ENCODE measurements around the gene ITPR2. TPM values are rescaled to one million over a fixed set of nuclear protein-coding genes. Genes with fewer than 3 reads are reported as not detected.

Gene ITPR2
- total RNA-seq, 1 donor from 2014 or later, result 64.0 TPM

DNA sequence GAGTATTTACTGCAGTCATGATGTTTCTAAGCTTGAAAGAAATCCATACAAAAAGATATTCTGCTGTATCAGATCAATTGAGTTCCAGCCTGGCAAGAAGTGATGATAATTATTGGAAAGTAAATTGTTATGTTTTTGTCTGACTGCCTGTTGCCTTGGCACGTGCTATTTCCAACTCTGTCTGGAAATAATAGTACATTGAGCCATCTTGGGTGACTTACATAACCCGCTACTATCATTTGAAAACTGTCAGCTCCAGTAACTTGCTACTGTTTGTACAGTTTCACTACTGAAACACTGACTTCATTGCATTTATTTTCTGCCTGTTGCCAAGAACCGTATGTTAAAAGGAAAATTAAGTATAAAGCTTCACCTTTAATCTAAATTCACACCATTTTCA is 318.6 kb downstream of the ITPR2 start:
- no peak for DNase-seq
- intact Hi-C loops (cut with DNase I), result no loop called here
- peak in 1 of 2 donors; percentile 41 for ATAC-seq
- H3K27ac ChIP-seq, result no peak overlapping the region
- H3K27me3 ChIP-seq (ENCODE audit: low read depth), result no peaks in the 10 kb centered on the region
- no peaks in the 10 kb centered on the region for H3K4me1 ChIP-seq
- no peaks in the 10 kb centered on the region for H3K36me3 ChIP-seq
- TF ChIP-seq, protein P1, sequence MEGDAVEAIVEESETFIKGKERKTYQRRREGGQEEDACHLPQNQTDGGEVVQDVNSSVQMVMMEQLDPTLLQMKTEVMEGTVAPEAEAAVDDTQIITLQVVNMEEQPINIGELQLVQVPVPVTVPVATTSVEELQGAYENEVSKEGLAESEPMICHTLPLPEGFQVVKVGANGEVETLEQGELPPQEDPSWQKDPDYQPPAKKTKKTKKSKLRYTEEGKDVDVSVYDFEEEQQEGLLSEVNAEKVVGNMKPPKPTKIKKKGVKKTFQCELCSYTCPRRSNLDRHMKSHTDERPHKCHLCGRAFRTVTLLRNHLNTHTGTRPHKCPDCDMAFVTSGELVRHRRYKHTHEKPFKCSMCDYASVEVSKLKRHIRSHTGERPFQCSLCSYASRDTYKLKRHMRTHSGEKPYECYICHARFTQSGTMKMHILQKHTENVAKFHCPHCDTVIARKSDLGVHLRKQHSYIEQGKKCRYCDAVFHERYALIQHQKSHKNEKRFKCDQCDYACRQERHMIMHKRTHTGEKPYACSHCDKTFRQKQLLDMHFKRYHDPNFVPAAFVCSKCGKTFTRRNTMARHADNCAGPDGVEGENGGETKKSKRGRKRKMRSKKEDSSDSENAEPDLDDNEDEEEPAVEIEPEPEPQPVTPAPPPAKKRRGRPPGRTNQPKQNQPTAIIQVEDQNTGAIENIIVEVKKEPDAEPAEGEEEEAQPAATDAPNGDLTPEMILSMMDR (IDR thresholded peaks at IDR 0.05), result no peak
- H3K4me3 ChIP-seq, result no peak overlapping the region
- no peaks in the 10 kb centered on the region for H3K9me3 ChIP-seq

DNA sequence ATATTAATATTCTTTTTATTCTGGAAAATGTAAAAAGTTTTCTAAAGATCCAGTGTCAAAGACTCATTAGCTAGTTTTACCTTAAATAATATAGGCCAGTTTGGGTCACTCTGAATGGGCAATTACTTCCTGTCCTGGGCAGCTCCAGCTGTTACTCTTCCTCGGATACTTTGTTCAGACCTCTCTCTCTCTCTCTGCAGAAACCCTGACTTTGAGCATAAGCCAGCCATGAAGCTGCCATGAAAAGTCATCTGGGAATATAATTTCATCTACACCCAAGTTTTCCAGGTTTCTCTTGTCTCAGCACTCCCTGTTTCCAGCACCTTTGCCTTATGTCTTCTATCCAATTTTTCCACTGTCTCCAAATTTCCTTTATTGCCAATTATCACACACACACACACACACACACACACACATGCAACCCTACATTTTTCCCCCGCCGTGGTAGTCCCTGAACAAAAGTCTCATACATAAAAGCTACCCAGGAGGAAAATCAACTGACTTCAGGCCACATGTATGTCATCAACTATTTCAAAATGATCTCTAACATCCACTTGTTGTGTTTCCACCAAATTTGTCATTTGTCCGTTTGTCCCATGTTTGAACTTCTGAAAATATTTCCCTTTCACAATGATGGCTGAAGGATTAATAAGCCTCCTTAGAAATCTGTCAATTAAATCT is 319.5 kb downstream of the ITPR2 start:
- intact Hi-C loops (cut with DNase I), result no loop called here
- DNase-seq (no peak), ATAC-seq (no peak)
- no peaks in the 10 kb centered on the region for H3K36me3 ChIP-seq
- H3K27me3 ChIP-seq (ENCODE audit: low read depth), result no peaks in the 10 kb centered on the region
- H3K4me3 ChIP-seq, result no peak overlapping the region
- no peak overlapping the region for H3K27ac ChIP-seq
- TF ChIP-seq, protein P1 (IDR thresholded peaks at IDR 0.05), result no peak
- H3K9me3 ChIP-seq, result no peaks in the 10 kb centered on the region
- no peaks in the 10 kb centered on the region for H3K4me1 ChIP-seq

DNA sequence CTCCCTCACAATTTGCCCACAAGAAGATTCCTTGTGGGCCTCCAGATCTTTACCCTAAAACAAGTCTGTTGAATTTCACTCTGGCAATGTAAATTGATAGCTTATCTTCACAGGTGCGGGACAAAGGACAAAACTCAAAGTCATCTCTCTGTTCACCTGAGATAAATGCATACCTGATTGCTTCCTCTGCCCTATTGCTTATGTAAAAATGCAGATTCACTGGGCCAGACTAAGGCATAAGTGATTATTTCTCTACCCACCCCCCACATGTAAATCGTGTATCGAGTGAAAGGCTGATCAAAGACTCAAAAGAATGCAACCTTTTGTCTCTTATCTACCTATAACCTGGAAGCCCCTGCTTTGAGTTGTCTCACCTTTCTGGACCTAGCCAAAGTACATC is 320.8 kb downstream of the ITPR2 start:
- Histone ChIP-seq H3K27me3 (ENCODE audit: low read depth) (no peaks in the 10 kb centered on the region), H3K27ac (no peak overlapping the region), H3K4me1 (no peaks in the 10 kb centered on the region), H3K9me3 (no peaks in the 10 kb centered on the region), H3K36me3 (no peaks in the 10 kb centered on the region), H3K4me3 (no peak overlapping the region)
- intact Hi-C loops (cut with DNase I), result no loop called here
- DNase-seq (no peak), ATAC-seq (no peak)
- TF ChIP-seq, protein P1 (IDR thresholded peaks at IDR 0.05), result no peak

DNA sequence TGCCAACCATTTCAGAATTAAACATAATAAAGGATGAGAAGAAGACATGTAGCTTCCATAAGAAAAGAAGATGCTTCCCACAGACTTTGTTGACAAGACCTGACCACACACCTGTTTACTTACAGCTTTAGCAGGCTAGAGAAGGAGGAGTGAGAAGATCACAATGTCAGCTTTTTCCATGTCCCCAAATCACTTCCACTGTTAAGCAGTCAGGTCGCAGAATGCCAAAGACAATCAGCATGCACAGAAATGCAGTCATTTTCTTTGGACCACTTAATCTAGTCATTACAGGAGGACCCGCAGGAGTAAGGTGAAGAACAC is 322.7 kb downstream of the ITPR2 start:
- DNase-seq (no peak), ATAC-seq (no peak)
- Histone ChIP-seq H3K27ac (no peak overlapping the region), H3K4me1 (no peaks in the 10 kb centered on the region), H3K9me3 (no peaks in the 10 kb centered on the region), H3K27me3 (ENCODE audit: low read depth) (no peaks in the 10 kb centered on the region), H3K36me3 (no peaks in the 10 kb centered on the region), H3K4me3 (no peak overlapping the region)
- TF ChIP-seq, protein P1 (IDR thresholded peaks at IDR 0.05), result no peak
- intact Hi-C loops (cut with DNase I), result no loop called here

DNA sequence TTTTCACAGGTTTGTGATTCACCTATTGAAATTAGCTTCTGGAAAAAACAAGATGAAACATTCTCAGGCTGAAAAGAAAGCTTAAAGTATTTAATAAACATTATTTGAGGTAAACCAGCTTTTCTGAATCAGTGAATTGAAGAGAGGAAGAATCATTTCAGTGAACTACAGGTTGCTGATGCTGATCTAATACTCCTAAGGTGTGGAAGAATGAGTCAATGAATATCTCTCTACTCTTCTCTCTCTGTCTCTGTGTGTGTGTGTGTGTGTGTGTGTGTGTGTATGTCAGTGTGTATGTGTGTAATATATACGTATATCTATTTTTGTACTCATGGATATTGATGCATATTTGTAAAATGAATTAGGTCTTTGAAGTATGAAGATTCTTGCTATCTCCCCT is 325.4 kb downstream of the ITPR2 start:
- Histone ChIP-seq H3K9me3 (no peaks in the 10 kb centered on the region), H3K4me1 (no peaks in the 10 kb centered on the region), H3K36me3 (no peaks in the 10 kb centered on the region), H3K27me3 (ENCODE audit: low read depth) (no peaks in the 10 kb centered on the region), H3K4me3 (no peak overlapping the region), H3K27ac (no peak overlapping the region)
- DNase-seq (no peak), ATAC-seq (no peak)
- intact Hi-C loops (cut with DNase I), result no loop called here
- TF ChIP-seq, protein P1 (IDR thresholded peaks at IDR 0.05), result no peak
